HG02884 (cell line): ENCODE data around the gene XPR1.
"Not testable (repeated sequence)": the region's sequence is repeated elsewhere in the genome, so short reads cannot be mapped to it uniquely, and the experiment has no call there.

Source experiments
- ATAC-seq: cut with Tn5 transposase; IDR thresholded peaks from one replicate; pipeline ENCODE4 v1.9.1; 2021; ENCODE audit warnings: mild to moderate bottlenecking, moderate library complexity; ENCODE audit not compliant: unreplicated experiment

XPR1 gene

DNA sequence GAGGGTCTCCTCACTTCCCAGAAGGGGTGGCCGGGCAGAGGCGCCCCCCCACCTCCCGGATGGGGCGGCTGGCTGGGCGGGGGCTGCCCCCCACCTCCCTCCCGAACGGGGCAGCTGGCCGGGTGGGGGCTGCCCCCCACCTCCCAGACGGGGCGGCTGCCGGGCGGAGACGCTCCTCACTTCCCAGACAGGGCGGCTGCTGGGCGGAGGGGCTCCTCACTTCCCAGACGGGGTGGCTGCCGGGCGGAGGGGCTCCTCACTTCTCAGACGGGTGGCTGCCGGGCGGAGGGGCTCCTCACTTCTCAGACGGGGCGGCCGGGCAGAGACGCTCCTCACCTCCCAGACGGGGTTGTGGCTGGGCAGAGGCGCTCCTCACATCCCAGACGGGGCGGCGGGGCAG, 78.9 kb downstream of the XPR1 start:
- not testable (repeated sequence) for ATAC-seq

- not testable (repeated sequence) for ATAC-seq
Observed at GRCh38 chr1:180711260-180711659, 79.4 kb downstream of the XPR1 start.

GRCh38 chr1:180720753-180721152, 88.9 kb downstream of the XPR1 start:
- ATAC-seq: no peak

DNA sequence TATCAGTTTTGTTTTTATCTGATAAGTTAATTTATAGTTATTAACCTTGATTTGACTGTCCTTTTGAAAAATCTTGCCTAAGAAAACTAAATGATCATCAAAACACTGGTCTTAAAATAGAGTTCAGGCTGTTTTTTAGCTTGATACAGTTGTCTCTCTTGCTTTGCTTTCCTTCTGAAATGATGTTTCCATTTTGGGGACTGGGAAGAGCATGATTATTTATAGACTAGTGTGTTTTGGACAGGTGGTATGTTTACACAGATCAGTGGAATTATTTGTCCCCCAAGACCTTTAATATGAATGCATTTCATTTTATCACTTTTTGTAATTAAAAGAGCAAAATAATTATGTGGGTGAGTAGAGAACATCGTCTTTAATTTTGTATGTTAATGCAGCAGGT, 90.8 kb downstream of the XPR1 start:
- no peak for ATAC-seq

- no peak for ATAC-seq
Observed at GRCh38 chr1:180724055-180724454, 92.2 kb downstream of the XPR1 start.

- ATAC-seq: not testable (repeated sequence)
Observed at GRCh38 chr1:180726024-180726423, 94.2 kb downstream of the XPR1 start.

GRCh38 chr1:180727751-180728150, 95.9 kb downstream of the XPR1 start:
- ATAC-seq: not testable (repeated sequence)

- no peak for ATAC-seq
Observed at GRCh38 chr1:180728472-180729106, 96.8 kb downstream of the XPR1 start.

DNA sequence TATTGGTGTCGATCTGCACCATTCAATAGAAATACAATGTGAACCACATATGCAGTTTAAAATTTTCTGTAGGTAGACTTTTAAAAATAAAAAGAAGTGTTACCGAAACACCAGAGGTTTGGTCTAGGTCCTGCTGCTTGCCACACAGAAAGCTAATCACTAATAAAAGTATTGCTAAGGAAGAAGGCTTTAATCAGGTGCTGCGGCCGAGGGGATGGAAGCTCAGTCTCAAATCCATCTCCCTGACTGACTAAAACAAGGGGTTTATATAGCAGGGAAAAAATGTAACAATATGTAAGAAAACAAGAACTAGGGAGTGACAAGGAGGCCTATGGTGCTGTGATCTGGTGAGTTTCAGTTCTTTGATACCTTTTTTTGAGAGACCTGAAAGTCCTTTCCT, 99.3 kb downstream of the XPR1 start:
- ATAC-seq: no peak

DNA sequence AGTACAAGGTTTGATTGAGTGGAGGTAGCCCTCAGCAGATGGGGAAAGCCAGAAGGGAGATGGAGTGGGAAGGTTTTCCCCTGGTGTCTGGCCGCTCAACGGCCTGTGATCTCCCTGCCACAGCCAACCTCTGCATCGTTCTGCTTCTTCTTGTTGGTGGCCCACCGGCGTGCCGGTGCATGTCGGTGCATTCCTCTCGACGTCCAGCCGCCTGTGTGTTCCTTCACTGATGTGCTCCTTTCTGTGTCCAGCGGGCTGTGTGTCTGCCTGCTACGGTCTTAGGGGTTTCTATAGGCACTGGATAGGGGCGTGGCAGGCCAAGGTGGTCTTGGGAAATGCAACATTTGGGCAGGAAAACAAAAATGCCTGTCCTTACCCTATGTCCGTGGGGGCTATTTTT, 101.0 kb downstream of the XPR1 start:
- no peak for ATAC-seq

DNA sequence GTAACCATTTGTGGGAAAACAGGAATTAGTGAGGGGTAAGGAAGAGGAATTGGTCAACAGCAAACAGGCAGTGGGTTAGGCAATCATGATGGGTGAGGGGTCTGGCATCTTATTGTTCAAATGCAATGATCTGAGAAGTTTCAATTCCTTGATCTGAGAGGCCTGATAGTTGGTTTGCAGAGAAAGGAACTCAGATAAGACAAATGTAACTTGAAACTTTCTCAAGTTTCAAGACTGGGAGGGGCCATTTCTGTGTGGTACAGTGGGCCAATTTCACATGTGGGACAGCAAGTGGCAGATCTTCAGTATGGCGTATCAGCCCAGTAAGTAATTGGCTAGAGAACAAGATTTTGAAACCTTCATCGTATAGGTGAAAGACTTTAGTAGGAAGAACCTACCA, 102.5 kb downstream of the XPR1 start:
- ATAC-seq: no peak

DNA sequence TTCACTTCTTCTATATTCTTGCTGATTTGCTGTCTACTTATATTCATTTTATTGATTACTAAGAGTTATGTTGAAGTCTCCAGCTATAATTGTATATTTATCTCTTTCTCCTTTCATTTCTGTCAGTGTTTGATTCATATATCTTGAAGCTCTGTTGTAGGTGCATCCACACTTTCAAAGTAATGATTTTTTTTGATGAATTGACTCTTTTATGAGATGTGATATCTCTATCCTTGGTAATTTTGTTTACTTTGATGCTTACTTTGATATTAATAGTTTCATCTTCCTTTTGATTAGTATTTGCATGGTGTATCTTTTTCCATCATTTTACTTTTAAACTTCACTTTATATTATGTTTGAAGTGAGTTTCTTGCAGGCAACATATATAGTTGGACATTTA, 110.8 kb downstream of the XPR1 start:
- ATAC-seq: no peak

DNA sequence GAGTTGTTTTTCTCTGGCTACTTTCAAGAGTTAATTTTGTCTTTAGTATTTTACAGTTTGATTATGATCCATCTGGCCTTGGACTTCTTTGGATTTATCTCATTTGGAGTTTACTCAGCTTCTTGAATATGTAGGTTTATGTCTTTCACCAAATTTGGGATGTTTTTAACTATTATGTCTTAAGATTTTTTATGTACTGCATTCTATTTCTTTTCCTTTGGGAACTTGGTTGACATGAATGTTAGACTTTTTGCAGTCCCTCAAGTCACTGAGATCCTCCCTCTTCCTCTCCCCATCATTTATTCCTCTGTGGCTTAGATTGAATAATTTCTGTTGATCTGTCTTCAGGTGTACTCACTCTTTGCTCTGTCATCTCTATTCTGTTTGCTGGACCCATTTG, 112.0 kb downstream of the XPR1 start:
- no peak for ATAC-seq

- ATAC-seq: no peak
Observed at GRCh38 chr1:180745098-180745497, 113.3 kb downstream of the XPR1 start.

- no peak for ATAC-seq
Observed at GRCh38 chr1:180751921-180752320, 120.1 kb downstream of the XPR1 start.

DNA sequence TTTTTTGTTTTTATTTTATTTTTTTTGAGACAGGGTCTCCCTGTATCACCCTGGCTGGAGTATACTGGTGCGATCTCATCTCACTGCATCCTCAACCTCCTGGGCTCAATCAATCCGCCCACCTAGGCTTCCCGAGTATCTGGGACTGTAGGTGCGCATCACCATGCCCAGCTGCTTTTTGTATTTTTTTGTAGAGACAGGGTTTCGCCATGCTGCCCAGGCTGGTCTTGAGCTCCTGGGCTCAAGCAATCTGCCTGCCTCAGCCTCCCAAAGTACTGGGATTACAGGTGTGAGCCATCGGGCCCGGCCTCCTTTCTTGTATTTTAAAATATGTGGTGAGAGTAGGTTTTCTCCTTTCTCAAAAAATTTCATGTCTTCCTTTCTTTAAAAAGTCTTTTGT, 122.6 kb downstream of the XPR1 start:
- no peak for ATAC-seq

DNA sequence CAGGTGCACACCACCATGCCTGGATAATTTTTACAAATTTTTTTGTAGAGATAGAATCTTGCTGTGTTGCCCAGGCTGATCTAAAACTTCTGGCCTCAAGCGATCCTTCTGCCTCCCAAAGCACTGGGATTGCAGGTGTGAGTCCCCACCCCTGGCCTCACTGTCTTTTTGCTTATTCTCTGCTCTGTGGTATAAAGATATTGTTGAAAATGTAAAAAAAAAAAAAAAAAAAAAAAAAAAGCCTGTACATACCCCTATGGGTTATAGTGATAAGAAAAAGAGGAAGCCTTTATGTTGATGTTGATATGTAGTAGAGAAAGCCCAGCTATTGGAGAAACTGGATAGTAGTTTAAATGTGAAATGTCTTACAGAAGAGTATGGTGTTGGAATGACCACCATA, 125.8 kb downstream of the XPR1 start:
- ATAC-seq: no peak

DNA sequence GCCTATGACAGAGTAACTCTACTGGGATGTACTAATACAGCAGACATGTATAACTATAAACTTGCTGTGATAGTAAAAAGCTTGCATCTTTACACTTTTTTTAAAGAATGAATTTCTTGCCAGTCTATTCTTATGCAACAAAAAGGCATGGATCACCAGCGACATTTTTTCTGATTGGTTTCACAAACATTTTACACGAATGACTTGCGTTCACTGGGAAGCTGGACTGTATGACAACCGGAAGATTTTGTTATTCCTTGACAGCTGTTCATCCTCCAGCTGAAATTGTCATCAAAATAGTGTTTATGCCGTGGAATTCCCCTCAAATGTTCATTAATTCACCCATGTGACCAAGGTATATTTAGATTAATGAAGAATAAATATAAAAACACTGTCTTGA, 131.0 kb downstream of the XPR1 start:
- ATAC-seq: no peak

DNA sequence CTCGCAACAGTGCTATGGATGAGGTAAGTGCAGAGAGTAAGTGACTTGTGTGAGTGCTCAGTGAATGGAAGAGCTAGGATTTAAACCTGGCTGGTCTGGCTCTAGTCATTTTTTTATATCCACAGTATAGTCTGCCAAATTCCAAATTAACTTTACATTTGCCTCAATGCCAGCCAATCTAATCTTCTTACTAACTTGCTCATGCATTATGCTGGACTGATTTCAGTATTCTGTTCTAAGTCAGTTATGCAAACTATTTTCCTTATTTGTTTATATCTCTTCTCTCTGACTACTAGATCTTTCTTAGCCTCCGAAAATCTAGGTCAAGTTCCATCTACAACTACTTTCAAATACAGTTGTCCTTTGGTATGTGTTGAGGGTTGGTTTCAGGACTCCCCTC, 133.3 kb downstream of the XPR1 start:
- ATAC-seq: no peak

- ATAC-seq: no peak
Observed at GRCh38 chr1:180769889-180770288, 138.1 kb downstream of the XPR1 start.

DNA sequence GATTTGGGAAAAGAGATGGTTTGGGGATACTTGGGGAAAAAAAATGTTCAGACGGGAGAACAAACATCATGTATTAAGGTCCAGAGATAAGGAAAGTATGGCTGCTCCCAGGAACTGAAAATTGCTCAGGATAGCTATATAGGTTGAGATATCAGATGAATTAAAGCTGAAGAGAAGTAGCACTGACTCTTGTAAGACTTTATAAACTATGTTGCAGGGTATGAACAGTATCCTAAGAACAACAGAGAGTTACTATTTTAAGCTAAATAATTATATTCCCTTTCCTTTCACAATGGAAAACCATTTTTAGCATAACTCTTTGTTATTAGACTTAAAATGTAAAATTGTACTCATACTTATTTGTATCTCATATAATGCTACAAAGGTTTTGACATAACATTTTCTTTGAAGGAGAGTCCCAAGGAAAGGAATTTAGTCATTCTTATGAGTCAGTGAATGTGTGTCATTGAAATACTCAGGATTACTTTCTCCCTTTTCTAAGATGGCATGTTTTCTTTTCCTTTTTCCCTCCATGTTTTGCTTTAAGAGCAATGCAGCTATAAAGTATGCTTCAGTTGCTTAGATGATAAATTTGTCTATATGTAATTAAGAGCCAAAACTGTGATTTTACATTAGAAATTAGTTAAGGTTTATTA, 141.5 kb downstream of the XPR1 start:
- no peak for ATAC-seq

DNA sequence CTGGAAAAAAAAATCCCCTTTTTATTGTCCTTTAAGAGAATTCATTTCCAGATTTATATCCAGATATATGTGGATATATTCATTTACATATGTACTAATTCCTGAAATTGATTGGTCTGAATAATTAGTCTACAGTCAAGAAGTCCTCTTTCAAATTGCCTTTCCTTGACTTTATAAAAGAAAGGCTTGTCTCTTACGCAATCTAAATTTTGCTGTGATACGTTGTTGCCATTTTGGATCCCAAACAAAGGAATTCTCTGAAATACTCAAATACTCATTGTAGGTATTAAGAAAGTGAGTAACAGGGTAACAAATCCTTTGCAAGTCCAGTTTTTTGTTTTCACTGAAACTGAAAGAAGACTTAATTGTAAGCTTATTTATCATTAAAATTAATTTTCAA, 144.0 kb downstream of the XPR1 start:
- no peak for ATAC-seq
